Spleen (tissue), 7 donors: ENCODE data around the gene TMEM132D.

Experiments
- CTCF ChIP-seq, 11 experiments: fragments of 200-600 bp in 7 of 11; fragments of 450-650 bp in 4 of 11; sonication (generic) in 4 of 11; IDR thresholded peaks in 8 of 11; conservative IDR thresholded peaks in 3 of 11; 1 replicate in 7 of 11; 2 replicates in 4 of 11; pipeline versions ENCODE4 v1.4.0 to v1.8.0; 2016 to 2021; ENCODE audit warnings: antibody characterized with exemption in 11 of 11, inconsistent platforms in 4 of 11, mild to moderate bottlenecking in 1 of 11
- POLR2AphosphoS5 ChIP-seq, 3 donors: sonication (generic); formaldehyde crosslinking; IDR thresholded peaks; one replicate each; pipeline ENCODE4 v1.5.1; 2017; ENCODE audit warnings: antibody characterized with exemption in 3 of 3
- donor health status: DM: no; HTN: no; CAD: no; lungs with moderate emphysema.
- donor health status: DM: no; HTN: no; CAD: no.
- donor health status: DM: no; HTN: no; CAD: no.

- TF ChIP-seq CTCF (IDR thresholded peaks at IDR 0.05 in 8 of 11, conservative IDR thresholded peaks at IDR 0.05 in 3 of 11) (no peak), POLR2AphosphoS5 (IDR thresholded peaks at IDR 0.05) (no peak)
Measured at GRCh38 chr12:129028844-129029243, 875.0 kb downstream of the TMEM132D start.
